Fibroblast of lung (primary cell): ENCODE data around the gene PPP2R5D. TPM values are rescaled to one million over a fixed set of nuclear protein-coding genes. Genes with fewer than 3 reads are reported as not detected.

ENCODE experiments used
- DNase-seq, 2 donors: peaks; one replicate each; pipeline versions ENCODE4 v3.0.0 to v3.0.0-alpha.2; 2010; ENCODE audit warnings: low read depth in 2 of 2
- H2AFZ ChIP-seq: 2 replicates; pipeline ENCODE4 v1.5.1; 2012; ENCODE audit warnings: low read length, control low read depth, inconsistent platforms
- H3K27ac ChIP-seq: 2 replicates; pipeline ENCODE4 v1.5.1; 2011; ENCODE audit warnings: low read length, control low read depth; ENCODE audit not compliant: insufficient read depth
- H3K27me3 ChIP-seq: 2 replicates; pipeline ENCODE4 v1.5.1; 2011; ENCODE audit warnings: mild to moderate bottlenecking, low read length; ENCODE audit not compliant: control insufficient read depth, insufficient read depth
- H3K36me3 ChIP-seq: 2 replicates; pipeline ENCODE4 v1.5.1; 2011; ENCODE audit warnings: low read length; ENCODE audit not compliant: control insufficient read depth, insufficient read depth
- H3K4me1 ChIP-seq: 2 replicates; pipeline ENCODE4 v1.5.1; 2011; ENCODE audit warnings: low read length; ENCODE audit not compliant: control insufficient read depth, insufficient read depth; ENCODE audit errors: extremely low read depth
- H3K4me2 ChIP-seq: 2 replicates; pipeline ENCODE4 v1.5.1; 2011; ENCODE audit warnings: low read length, control low read depth; ENCODE audit not compliant: insufficient read depth; ENCODE audit errors: extremely low read depth
- H3K4me3 ChIP-seq, 4 experiments: fragments of 200-600 bp in 1 of 4; sonication (generic) in 1 of 4; replicated peaks in 1 of 4; 2 replicates each; pipeline ENCODE4 v1.5.1; 2011 to 2016; ENCODE audit warnings: low read length in 4 of 4, low read depth in 3 of 4, mild to moderate bottlenecking in 3 of 4, control low read depth in 2 of 4, inconsistent platforms in 1 of 4, mixed read lengths in 1 of 4; ENCODE audit not compliant: insufficient read depth in 1 of 4; ENCODE audit errors: control extremely low read depth in 1 of 4
- H3K79me2 ChIP-seq: 2 replicates; pipeline ENCODE4 v1.5.1; 2012; ENCODE audit warnings: mild to moderate bottlenecking, low read length, inconsistent platforms; ENCODE audit not compliant: control insufficient read depth, insufficient read depth
- H3K9ac ChIP-seq: 2 replicates; pipeline ENCODE4 v1.5.1; 2011; ENCODE audit warnings: mild to moderate bottlenecking, low read length, control low read depth; ENCODE audit not compliant: insufficient read depth
- H3K9me3 ChIP-seq: 2 replicates; pipeline ENCODE4 v1.5.1; 2012; ENCODE audit warnings: low read depth, low read length; ENCODE audit not compliant: control insufficient read depth, insufficient read depth
- H4K20me1 ChIP-seq: 2 replicates; pipeline ENCODE4 v1.5.1; 2011; ENCODE audit warnings: low read length; ENCODE audit not compliant: control insufficient read depth, insufficient read depth; ENCODE audit errors: extremely low read depth
- EZH2 ChIP-seq: IDR thresholded peaks from 2 replicates; pipeline ENCODE4 v1.5.1; 2012; ENCODE audit warnings: low read length, control low read depth, mild to moderate bottlenecking; ENCODE audit errors: missing control alignments
- polyA plus RNA-seq, 2 donors: library from polyadenylated mRNA; depleted of rRNA in 1 of 2; stranded (reverse) in 1 of 2; unstranded in 1 of 2; fragments of >200 nt; gene quantifications; 2 replicates each; pipeline ENCODE4 v1.2.1, GENCODE V29; 2011 to 2012; ENCODE audit warnings: missing spikeins in 1 of 2
- total RNA-seq: library from RNA; depleted of rRNA; stranded (reverse); fragments of >200 nt; gene quantifications from 2 replicates; pipeline ENCODE4 v1.2.1, GENCODE V29; 2014
- TF ChIP-seq, protein P1 (sequence below), 2 donors: IDR thresholded peaks in 1 of 2; conservative IDR thresholded peaks in 1 of 2; 1 replicate in 1 of 2; 2 replicates in 1 of 2; pipeline ENCODE4 v1.5.1; 2011 to 2012; ENCODE audit warnings: low read length in 2 of 2, control low read depth in 1 of 2, inconsistent platforms in 1 of 2, low read depth in 1 of 2, mild to moderate bottlenecking in 1 of 2

PPP2R5D gene
- total and polyA plus RNA-seq, 2 donors (not counting 1 experiment from before 2014, with no cell fraction given) = 27.1 to 39.3 TPM

DNA sequence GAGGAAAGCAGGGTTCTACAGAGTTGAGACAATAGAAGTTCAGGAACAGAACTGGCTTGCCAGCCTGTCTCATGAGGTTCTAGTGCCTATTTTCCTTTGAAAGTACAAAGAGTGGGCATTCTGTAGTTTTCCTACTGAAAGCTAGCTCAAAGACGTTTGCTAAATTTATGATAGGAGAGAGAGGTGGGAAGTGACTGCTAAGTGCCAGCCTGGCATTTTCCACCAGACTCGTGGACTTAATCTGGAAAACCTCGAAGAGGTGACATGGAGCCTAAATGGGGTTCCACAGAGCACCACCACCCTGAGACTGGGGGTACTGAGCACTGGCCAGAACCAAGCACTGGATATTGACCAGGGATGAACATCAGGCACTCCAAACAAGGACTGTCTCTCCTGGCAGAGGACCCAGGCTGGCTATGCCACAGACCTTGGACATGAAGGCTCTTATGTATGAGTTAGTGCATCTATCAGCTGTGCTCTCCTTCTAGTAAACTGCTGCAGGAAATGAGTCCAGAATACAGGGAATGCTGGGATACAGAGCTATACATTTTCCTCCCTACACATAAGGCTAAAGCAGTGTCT is 12.5 kb upstream of the PPP2R5D start:
- H3K79me2 ChIP-seq = no peaks in the 10 kb centered on the region
- H3K4me1 ChIP-seq = no peaks in the 10 kb centered on the region
- TF ChIP-seq, protein P1, sequence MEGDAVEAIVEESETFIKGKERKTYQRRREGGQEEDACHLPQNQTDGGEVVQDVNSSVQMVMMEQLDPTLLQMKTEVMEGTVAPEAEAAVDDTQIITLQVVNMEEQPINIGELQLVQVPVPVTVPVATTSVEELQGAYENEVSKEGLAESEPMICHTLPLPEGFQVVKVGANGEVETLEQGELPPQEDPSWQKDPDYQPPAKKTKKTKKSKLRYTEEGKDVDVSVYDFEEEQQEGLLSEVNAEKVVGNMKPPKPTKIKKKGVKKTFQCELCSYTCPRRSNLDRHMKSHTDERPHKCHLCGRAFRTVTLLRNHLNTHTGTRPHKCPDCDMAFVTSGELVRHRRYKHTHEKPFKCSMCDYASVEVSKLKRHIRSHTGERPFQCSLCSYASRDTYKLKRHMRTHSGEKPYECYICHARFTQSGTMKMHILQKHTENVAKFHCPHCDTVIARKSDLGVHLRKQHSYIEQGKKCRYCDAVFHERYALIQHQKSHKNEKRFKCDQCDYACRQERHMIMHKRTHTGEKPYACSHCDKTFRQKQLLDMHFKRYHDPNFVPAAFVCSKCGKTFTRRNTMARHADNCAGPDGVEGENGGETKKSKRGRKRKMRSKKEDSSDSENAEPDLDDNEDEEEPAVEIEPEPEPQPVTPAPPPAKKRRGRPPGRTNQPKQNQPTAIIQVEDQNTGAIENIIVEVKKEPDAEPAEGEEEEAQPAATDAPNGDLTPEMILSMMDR (conservative IDR thresholded peaks at IDR 0.05 in 1 of 2, IDR thresholded peaks at IDR 0.05 in 1 of 2; ENCODE audit: low read depth in 1 of 2, low read length in 2 of 2) = no peak
- no peak for TF ChIP-seq EZH2
- no peak overlapping the region for H3K9ac ChIP-seq
- H3K9me3 ChIP-seq = no peaks in the 10 kb centered on the region
- H3K27ac ChIP-seq = no peak overlapping the region
- no peak for DNase-seq
- no peaks in the 10 kb centered on the region for H3K27me3 ChIP-seq
- no peaks in the 10 kb centered on the region for H4K20me1 ChIP-seq
- no peak overlapping the region for H3K4me2 ChIP-seq
- H3K36me3 ChIP-seq = peaks cover 6% of the 10 kb centered on the region
- H2AFZ ChIP-seq = no peak overlapping the region
- no peak overlapping the region for H3K4me3 ChIP-seq

DNA sequence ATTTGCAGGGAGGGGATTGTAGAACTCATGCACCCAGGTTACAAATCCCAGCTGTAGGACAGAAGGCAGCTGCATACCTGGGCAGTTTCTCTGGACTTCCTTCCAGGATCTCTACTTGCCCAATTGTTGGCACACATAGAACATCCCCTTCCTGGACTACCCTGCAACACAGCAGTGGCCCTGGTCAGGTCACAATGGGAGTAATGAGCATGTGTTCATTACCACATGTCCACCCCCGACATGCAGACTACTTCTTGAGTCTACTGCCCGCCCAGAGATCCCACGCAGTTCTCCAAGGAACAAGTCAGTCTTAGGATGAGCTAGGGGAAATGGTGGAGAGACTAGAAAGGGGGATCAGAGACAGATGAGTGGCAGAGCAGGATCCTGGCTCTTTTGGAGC is 10.4 kb upstream of the PPP2R5D start:
- Histone ChIP-seq H2AFZ (no peak overlapping the region), H3K27me3 (no peaks in the 10 kb centered on the region), H3K4me3 (no peak overlapping the region), H3K9ac (no peak overlapping the region), H3K4me2 (no peak overlapping the region), H4K20me1 (no peaks in the 10 kb centered on the region), H3K4me1 (no peaks in the 10 kb centered on the region), H3K9me3 (no peaks in the 10 kb centered on the region), H3K79me2 (peaks cover 10% of the 10 kb centered on the region), H3K36me3 (peaks cover 6% of the 10 kb centered on the region), H3K27ac (no peak overlapping the region)
- no peak for DNase-seq
- TF ChIP-seq, protein P1 (conservative IDR thresholded peaks at IDR 0.05 in 1 of 2, IDR thresholded peaks at IDR 0.05 in 1 of 2; ENCODE audit: low read depth in 1 of 2, low read length in 2 of 2) = no peak
- no peak for TF ChIP-seq EZH2

DNA sequence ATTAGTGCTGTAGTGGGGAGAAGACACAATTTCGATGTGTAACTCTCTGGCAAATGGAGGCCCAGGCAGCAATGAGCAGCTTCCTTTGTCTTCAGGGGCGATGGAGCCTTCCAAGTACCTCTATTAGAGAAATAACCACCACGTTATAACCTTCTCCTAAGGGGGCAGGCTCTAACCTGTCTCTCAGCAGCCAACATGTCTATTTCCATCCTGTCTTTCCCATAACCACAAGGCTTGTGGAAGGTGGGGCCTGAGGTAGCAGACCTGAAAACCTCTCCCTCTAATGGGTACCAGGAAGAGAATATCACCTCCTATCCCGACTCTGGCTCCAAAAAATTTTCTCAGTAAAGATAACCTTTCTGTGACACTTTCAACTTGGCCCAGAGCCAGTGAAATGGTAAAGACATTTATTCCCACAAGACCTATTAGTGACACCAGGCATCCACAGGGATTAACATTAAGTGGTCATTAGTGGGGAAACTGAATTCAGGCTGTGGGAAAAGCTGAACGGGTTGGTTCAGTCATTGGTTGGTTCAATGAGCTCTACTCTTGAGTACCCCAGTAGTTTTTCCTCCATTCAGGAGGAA is 9.4 kb upstream of the PPP2R5D start:
- Histone ChIP-seq H3K79me2 (peaks cover 10% of the 10 kb centered on the region), H3K27ac (no peak overlapping the region), H2AFZ (no peak overlapping the region), H3K4me1 (peaks cover 5% of the 10 kb centered on the region), H3K9ac (no peak overlapping the region), H3K27me3 (no peaks in the 10 kb centered on the region), H3K36me3 (peaks cover 2% of the 10 kb centered on the region), H3K4me3 (no peak overlapping the region), H3K9me3 (no peaks in the 10 kb centered on the region), H4K20me1 (no peaks in the 10 kb centered on the region), H3K4me2 (no peak overlapping the region)
- TF ChIP-seq, protein P1 (conservative IDR thresholded peaks at IDR 0.05 in 1 of 2, IDR thresholded peaks at IDR 0.05 in 1 of 2; ENCODE audit: low read depth in 1 of 2, low read length in 2 of 2) = no peak
- no peak for TF ChIP-seq EZH2
- no peak for DNase-seq
